ENCODE results near the gene AGO3.

Gene AGO3

DNA sequence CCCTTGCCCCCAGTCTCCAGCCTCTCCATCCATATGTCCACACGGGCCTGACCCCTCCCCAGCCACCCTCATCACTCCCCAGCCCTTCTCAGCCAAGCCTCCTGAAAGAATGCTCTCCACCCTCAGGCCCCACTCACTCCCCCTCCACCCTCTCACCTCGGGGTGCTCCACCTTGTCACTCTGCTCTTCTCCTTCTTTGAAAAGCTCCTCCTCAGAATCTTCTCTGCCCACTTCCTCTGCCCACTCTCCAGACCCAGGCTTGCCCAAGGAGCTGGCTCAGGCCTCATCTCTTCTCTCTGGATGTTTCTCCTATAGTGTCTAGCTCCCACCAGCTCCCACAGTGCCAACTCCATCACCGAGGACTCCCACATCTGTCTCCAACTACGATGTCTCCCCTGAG, 180.2 kb downstream of the AGO3 start:
- Mint-ChIP-seq H3K4me1 (peaks cover 0 to 3% of the 10 kb centered on the region in 2 donors), H3K27ac (no peak overlapping the region), H3K36me3 (peaks cover 3 to 11% of the 10 kb centered on the region in 2 donors), H3K4me3 (no peak overlapping the region), H3K27me3 (peaks cover 0 to 7% of the 10 kb centered on the region in 2 donors), H3K9me3 (no peaks in the 10 kb centered on the region)
- DNase-seq (no peak), ATAC-seq (replicated peaks) (no peak)

DNA sequence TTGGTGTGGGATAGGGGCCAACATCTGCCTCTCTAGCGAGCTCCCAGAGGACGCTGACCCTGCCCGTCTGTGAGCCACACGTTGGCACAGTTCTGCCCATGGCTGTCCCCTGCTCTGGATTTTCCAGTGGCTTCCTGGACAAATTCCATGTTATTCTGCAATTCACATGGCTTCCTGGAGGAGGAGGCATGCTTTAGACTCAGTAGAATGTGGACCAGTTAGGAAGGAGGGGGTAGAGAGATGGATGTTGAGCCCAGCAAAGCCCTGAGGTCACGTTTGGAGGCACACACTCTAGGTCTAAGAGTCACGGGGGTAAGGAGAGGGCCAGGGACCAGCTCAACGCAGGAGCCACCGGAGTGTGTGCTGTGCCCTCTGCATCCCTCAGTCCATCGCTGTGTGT, 181.9 kb downstream of the AGO3 start:
- no peak overlapping the region for H3K4me3 Mint-ChIP-seq
- DNase-seq (no peak), ATAC-seq (replicated peaks) (no peak)
- H3K27me3 Mint-ChIP-seq, result peaks cover 0 to 11% of the 10 kb centered on the region in 2 donors
- H3K9me3 Mint-ChIP-seq, result no peaks in the 10 kb centered on the region
- H3K4me1 Mint-ChIP-seq, result peaks cover 0 to 3% of the 10 kb centered on the region in 2 donors
- H3K27ac Mint-ChIP-seq, result no peak overlapping the region
- H3K36me3 Mint-ChIP-seq, result peaks cover 3 to 11% of the 10 kb centered on the region in 2 donors

DNA sequence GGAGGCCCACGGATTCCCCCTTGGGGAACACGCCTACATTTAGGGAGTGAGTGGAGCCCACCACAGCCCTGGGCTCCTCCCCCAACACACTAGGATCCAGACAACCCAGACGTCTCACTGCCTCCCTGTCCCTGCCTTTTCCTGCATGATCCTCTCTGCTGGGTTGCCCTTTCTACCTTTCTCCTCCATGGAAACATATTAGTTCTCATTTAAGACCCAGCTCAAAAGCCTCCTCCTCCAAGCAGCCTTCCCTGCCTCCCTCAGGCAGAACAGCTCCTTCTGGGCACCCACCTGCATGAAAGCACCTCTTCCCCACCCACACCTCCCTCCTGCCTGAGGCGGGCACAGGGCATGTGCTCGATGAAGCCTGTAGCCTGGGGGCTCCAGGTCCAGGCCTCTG, 183.5 kb downstream of the AGO3 start:
- peaks cover 3 to 11% of the 10 kb centered on the region in 2 donors for H3K36me3 Mint-ChIP-seq

DNA sequence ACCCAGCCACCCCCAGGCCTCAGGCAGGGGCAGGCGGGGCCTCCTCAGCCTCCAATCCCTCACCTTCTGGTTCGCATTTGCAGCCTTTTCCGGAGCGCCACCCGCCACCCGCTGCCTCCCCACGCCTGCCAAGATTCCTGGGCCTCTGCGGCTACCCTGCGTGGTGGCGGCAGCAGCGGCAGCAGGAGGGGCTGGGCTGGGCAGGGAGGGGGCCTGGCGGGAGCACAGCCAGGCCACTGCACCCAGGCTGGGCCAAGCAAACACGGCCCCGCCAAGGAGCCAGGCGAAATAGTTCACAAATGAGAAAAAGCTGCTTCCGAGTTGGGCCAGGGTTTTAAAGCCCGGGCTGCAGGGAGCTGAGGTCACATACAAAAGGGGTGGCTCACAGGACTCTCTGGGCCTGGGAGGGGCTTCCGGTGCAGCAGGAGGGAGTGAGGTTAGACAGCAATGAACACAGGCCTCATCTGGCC, 184.3 kb downstream of the AGO3 start:
- Mint-ChIP-seq H3K9me3 (no peaks in the 10 kb centered on the region), H3K36me3 (peaks cover 3 to 11% of the 10 kb centered on the region in 2 donors), H3K27me3 (peaks cover 0 to 11% of the 10 kb centered on the region in 2 donors), H3K4me1 (no peaks in the 10 kb centered on the region), H3K4me3 (no peak overlapping the region), H3K27ac (no peak overlapping the region)
- DNase-seq (no peak), ATAC-seq (replicated peaks) (no peak)

More for the DNA sequence above, 183.5 kb downstream of the AGO3 start:
- peaks cover 0 to 11% of the 10 kb centered on the region in 2 donors for H3K27me3 Mint-ChIP-seq
- no peaks in the 10 kb centered on the region for H3K9me3 Mint-ChIP-seq
- no peak overlapping the region for H3K27ac Mint-ChIP-seq
- no peak overlapping the region for H3K4me3 Mint-ChIP-seq
- H3K4me1 Mint-ChIP-seq, result no peaks in the 10 kb centered on the region
- ATAC-seq (replicated peaks) (no peak), DNase-seq (no peak)

DNA sequence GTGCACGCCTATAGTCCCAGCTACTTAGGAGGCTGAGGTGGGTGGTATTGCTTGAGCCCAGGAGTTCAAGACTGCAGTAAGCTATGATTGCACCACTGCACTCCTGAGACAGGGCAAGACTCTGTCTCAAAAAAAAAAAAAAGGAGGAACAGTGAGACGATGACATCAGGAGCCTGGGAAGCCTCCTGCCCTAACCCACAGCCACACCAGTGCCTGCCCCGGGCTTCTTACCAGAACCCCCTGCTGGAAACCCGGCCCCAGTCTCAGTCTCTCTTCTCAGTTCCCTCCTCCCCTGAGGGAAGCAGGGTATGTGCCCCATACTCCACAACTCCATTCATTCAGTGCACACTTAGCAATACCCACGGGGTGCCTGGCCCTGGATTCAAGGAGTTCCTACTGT, 185.0 kb downstream of the AGO3 start:
- DNase-seq, result no peak
- peaks cover 0 to 11% of the 10 kb centered on the region in 2 donors for H3K27me3 Mint-ChIP-seq
- H3K36me3 Mint-ChIP-seq, result peaks cover 3 to 11% of the 10 kb centered on the region in 2 donors
- H3K4me1 Mint-ChIP-seq, result no peaks in the 10 kb centered on the region
- no peaks in the 10 kb centered on the region for H3K9me3 Mint-ChIP-seq
- ATAC-seq (replicated peaks), result no peak
- no peak overlapping the region for H3K4me3 Mint-ChIP-seq
- H3K27ac Mint-ChIP-seq, result no peak overlapping the region

DNA sequence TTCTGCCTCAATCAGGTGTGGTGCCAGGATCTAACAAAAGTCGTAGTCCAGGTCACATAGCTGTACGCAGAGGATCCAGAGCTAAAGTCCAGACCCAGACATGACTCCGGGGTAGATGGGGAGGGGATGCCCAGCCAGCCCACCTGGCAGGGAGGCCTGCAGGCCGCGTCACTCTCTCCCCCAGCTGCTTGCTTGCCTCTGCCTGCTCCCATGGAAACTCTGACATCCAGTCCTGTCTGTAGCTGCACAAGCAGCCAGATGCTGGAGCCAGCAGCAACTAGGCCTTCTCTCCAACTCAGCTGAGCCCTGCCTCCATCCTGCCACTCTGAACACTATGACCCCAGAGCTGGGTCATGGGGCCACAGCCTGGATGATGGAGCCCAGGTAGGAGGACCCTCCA, 186.0 kb downstream of the AGO3 start:
- ATAC-seq (replicated peaks) (no peak), DNase-seq (no peak)
- H3K27ac Mint-ChIP-seq, result no peak overlapping the region
- peaks cover 0 to 11% of the 10 kb centered on the region in 2 donors for H3K27me3 Mint-ChIP-seq
- no peak overlapping the region for H3K4me3 Mint-ChIP-seq
- no peaks in the 10 kb centered on the region for H3K9me3 Mint-ChIP-seq
- no peaks in the 10 kb centered on the region for H3K4me1 Mint-ChIP-seq
- peaks cover 3 to 11% of the 10 kb centered on the region in 2 donors for H3K36me3 Mint-ChIP-seq

DNA sequence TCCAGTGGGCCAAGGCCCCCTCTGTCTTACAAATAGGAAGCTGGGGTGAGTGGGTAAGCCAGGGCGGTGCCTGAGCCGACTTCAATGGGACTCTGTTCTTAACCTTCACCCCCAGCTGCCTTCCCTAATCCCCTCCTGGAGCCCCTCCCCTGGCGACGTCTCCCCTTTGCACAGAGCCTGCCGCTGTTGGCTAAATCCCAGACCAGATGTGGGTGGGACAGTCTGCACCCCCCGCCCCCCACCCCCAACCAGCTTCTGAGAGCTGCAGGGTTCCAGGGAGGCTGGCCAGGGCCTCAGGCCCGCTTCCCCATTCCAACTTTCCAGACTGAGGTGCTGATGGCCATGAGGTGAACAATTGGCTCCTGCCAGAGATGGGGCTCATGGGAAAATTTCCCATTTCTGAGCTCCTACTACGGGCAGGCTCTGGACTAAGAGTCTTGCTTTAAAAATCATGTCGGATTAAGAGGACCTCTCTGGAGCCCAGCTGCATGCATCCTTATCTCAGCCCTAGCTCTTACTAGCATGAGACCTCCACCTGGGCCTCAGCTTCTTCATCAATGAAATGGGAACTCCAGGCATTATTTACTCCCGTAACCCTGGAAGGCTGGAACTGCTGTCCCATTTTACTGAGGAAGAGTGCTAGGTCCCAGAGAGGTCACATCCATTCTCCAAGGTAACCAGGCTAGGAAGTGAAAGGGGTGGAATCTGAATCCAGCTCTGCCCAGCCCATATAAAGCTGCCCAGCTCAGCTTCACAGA, 187.7 kb downstream of the AGO3 start:
- Mint-ChIP-seq H3K36me3 (peaks cover 0 to 6% of the 10 kb centered on the region in 2 donors), H3K27ac (no peak overlapping the region), H3K4me1 (peaks cover 13 to 15% of the 10 kb centered on the region in 2 donors), H3K27me3 (peaks cover 0 to 17% of the 10 kb centered on the region in 2 donors), H3K9me3 (no peaks in the 10 kb centered on the region), H3K4me3 (no peak overlapping the region)
- no peak for DNase-seq
- ATAC-seq (replicated peaks), result no peak

DNA sequence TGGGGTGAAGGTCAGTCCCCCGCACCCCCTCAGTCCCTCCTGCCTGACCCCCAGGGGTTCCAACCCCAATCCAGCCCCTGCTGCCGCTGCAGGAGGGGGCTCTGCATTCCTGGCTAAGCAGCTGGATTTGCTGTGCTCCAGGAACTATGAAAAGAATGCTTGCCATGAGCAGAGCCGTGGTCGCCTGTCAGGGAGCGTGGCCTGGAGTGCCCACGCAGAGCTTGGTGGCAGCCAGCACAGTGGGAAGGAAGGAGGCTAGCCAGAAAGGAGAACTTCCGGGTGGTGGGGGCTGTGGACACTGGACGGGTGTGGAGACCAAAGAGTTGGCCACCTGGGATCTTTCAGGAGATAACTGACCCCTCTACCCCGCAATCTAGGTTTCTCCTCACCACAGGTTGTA, 188.6 kb downstream of the AGO3 start:
- peaks cover 4 to 19% of the 10 kb centered on the region in 2 donors for H3K27me3 Mint-ChIP-seq
- ATAC-seq (replicated peaks) (no peak), DNase-seq (no peak)
- H3K36me3 Mint-ChIP-seq, result peaks cover 0 to 1% of the 10 kb centered on the region in 2 donors
- H3K4me3 Mint-ChIP-seq, result no peak overlapping the region
- peaks cover 14 to 23% of the 10 kb centered on the region in 2 donors for H3K4me1 Mint-ChIP-seq
- no peak overlapping the region for H3K27ac Mint-ChIP-seq
- H3K9me3 Mint-ChIP-seq, result no peaks in the 10 kb centered on the region

Data from stimulated activated naive B cell treated with anti-CD40 and anti-IgM and Interleukin-4, amounts not matched to agents 10 μg/mL and 1 μg/mL and 100 μg/mL, for 72 hours (primary cell).